Left renal cortex interstitium (tissue), 4 donors: ENCODE measurements around the gene NOXRED1. TPM values are rescaled to one million over a fixed set of nuclear protein-coding genes. Genes with fewer than 3 reads are reported as not detected.

Experiments used
- DNase-seq, 4 donors: peaks; one replicate each; pipeline ENCODE4 v3.0.0-alpha.2; 2013; ENCODE audit warnings: low read depth in 4 of 4, low spot score in 2 of 4, missing footprints in 1 of 4
- polyA plus RNA-seq, 4 donors: library from polyadenylated mRNA; unstranded; fragments of 120-200 nt; gene quantifications; one replicate each; pipeline ENCODE4 v1.2.1, GENCODE V29; 2013; ENCODE audit not compliant: insufficient read length in 4 of 4

Gene NOXRED1
- polyA plus RNA-seq, 4 donors = 1.8 to 4.1 (median 2.6) TPM

DNA sequence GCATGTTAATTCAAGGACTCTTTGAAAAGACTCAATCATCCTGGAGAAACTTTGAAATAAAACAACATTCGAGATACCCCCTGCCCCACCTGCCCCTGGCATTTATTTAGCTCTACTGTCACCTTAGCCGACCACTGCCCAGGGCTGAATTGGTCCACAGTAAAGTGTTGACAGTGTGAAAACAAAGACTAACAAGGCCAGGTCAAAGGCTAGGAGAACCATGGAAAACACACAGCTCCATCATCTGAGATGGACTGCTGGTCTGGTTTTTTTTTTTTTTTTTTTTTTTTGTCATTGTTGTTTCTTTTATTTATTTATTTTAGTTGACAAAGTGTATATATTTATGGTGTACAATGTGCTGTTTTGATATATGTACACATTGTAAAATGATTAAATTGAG, 76.8 kb downstream of the NOXRED1 start:
- no peak for DNase-seq

DNA sequence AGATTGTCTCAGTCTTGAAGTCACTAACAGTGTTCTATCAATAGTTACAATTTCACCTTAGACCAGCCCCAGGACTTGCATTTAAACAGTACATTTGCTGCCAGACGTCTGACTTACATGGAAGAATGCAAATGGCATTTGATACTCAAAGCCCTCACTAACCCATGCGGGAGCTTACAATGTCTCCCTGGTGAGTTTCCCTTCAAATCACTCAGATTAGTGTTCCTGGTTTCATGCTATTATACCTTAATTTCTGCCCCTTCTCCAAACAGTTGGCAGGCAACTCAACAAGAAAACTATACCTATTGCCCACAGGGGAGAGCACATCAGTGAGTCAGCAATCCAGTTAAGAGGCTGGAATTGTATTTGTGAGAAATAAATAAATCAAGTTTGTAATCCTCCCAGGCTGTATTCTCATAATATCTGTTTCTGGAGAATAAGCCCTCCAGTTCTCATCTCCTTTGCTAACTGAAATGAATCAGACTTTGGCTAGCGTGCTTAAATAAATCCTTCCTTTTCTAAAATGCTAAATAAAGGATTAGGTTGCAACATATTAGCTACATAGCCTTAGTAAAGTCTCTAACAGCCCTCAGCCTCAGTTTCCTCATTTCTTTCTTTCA, 78.8 kb downstream of the NOXRED1 start:
- no peak for DNase-seq

Other genes with a start within 250 kb of the NOXRED1 start
- gene TMEM63C, start 241.7 kb downstream of the NOXRED1 start, polyA plus RNA-seq = 1 to 10 TPM; 1.0 to 1.8 (median 1.4) TPM
- not detected for gene NGB, start 152.3 kb downstream of the NOXRED1 start, polyA plus RNA-seq
- gene POMT2, start 102.6 kb downstream of the NOXRED1 start, polyA plus RNA-seq = 10 to 100 TPM; 34.2 to 55.2 (median 47.0) TPM
- gene GSTZ1, start 102.5 kb downstream of the NOXRED1 start, polyA plus RNA-seq = 10 to 100 TPM; 23.5 to 30.0 (median 27.7) TPM
- gene TMED8, start 46.4 kb downstream of the NOXRED1 start, polyA plus RNA-seq = 10 to 100 TPM; 18.4 to 27.1 (median 21.6) TPM
- 10 to 100 TPM in 1 of 4 donors, 1 to 10 TPM in 3; 6.7 to 10.9 (median 8.5) TPM for gene SAMD15, start 46.1 kb downstream of the NOXRED1 start, polyA plus RNA-seq
- 10 to 100 TPM; 30.3 to 36.9 (median 31.2) TPM for gene VIPAS39, start 34.1 kb upstream of the NOXRED1 start, polyA plus RNA-seq
- gene AHSA1, start 34.6 kb upstream of the NOXRED1 start, polyA plus RNA-seq = 100 to 1,000 TPM; 186 to 225 (median 202) TPM
- 1 to 10 TPM; 1.3 to 3.6 (median 1.8) TPM for gene ISM2, start 75.3 kb upstream of the NOXRED1 start, polyA plus RNA-seq
- 10 to 100 TPM; 67.1 to 71.3 (median 69.1) TPM for gene SPTLC2, start 193.1 kb upstream of the NOXRED1 start, polyA plus RNA-seq